Panc1 (cell line): Measurements from ENCODE around the gene ADAMTS15. TPM values are rescaled to one million over a fixed set of nuclear protein-coding genes. Genes with fewer than 3 reads are reported as not detected.

ENCODE experiments used
- ATAC-seq: fragments of 200-7000 bp; cut with Tn5 transposase; 2 replicates; pipeline ENCODE4 v1.9.1; 2020; ENCODE audit warnings: mild to moderate bottlenecking, moderate library complexity
- BruUV-seq: library from RNA; stranded (reverse); fragments of 400-500 nt; replicated peaks from 2 replicates; lab custom pipeline; 2021; lab: Mats Ljungman, UMichigan
- CTCF ChIA-PET: fragments of 300-600 bp; sonication (Branson Sonifier 250); formaldehyde crosslinking; loops from one replicate; lab custom pipeline; 2022; ENCODE audit warnings: antibody characterized with exemption; lab: Charles Lee
- POLR2A ChIA-PET: fragments of 300-600 bp; sonication (Branson Sonifier 250); formaldehyde crosslinking; loops from one replicate; lab custom pipeline; 2022; ENCODE audit warnings: antibody characterized with exemption; lab: Charles Lee
- DNase-seq: peaks from one replicate; pipeline ENCODE4 v3.0.0-alpha.2; 2010; ENCODE audit warnings: low read depth, low spot score
- H3K27ac ChIP-seq: 2 replicates; pipeline ENCODE4 v1.5.1; 2011; ENCODE audit warnings: mild to moderate bottlenecking, low read length, inconsistent platforms
- H3K27me3 ChIP-seq: fragments of 200-500 bp; sonication (Bioruptor generic); 2 replicates; pipeline ENCODE4 v1.6.0; 2014; ENCODE audit warnings: low read length, inconsistent platforms; ENCODE audit not compliant: control insufficient read depth, insufficient read depth
- H3K36me3 ChIP-seq: fragments of 200-500 bp; sonication (Bioruptor generic); 2 replicates; pipeline ENCODE4 v1.5.1; 2014; ENCODE audit warnings: inconsistent platforms, mild to moderate bottlenecking, low read length, moderate library complexity; ENCODE audit not compliant: control insufficient read depth, insufficient read depth
- H3K4me1 ChIP-seq: 2 replicates; pipeline ENCODE4 v1.5.1; 2011; ENCODE audit warnings: inconsistent platforms, mild to moderate bottlenecking, low read length, moderate library complexity; ENCODE audit not compliant: control insufficient read depth, insufficient read depth
- H3K4me3 ChIP-seq, 2 experiments: 2 replicates each; pipeline ENCODE4 v1.5.1; 2011 to 2012; ENCODE audit warnings: low read depth in 2 of 2, low read length in 2 of 2, mild to moderate bottlenecking in 2 of 2, inconsistent platforms in 1 of 2, moderate library complexity in 1 of 2
- H3K9me3 ChIP-seq: fragments of 200-500 bp; sonication (Bioruptor generic); 2 replicates; pipeline ENCODE4 v1.5.1; 2014; ENCODE audit warnings: low read depth, mild to moderate bottlenecking, inconsistent platforms, low read length, moderate library complexity; ENCODE audit not compliant: control insufficient read depth, insufficient read depth
- CTCF ChIP-seq: fragments of 450-650 bp; IDR thresholded peaks from 2 replicates; pipeline ENCODE4 v1.5.1; 2017; ENCODE audit warnings: mild to moderate bottlenecking
- POLR2AphosphoS5 ChIP-seq: IDR thresholded peaks from 2 replicates; pipeline ENCODE4 v1.6.1; 2012; ENCODE audit warnings: mild to moderate bottlenecking, low read depth, low read length, moderate library complexity
- REST ChIP-seq, 2 experiments: IDR thresholded peaks; 2 replicates each; pipeline ENCODE4 v1.6.1; 2011 to 2012; ENCODE audit warnings: low read depth in 2 of 2, control low read depth in 1 of 2, low read length in 1 of 2, mild to moderate bottlenecking in 1 of 2, moderate library complexity in 1 of 2; ENCODE audit not compliant: insufficient read depth in 1 of 2
- SIN3A ChIP-seq: IDR thresholded peaks from 2 replicates; pipeline ENCODE4 v1.6.1; 2012; ENCODE audit warnings: low read depth, mild to moderate bottlenecking, low read length, moderate library complexity, borderline replicate concordance; ENCODE audit not compliant: insufficient read depth
- TCF7L2 ChIP-seq: IDR thresholded peaks from 2 replicates; pipeline ENCODE4 v1.6.1; 2011; ENCODE audit warnings: mild to moderate bottlenecking, low read depth, low read length, inconsistent platforms
- in situ Hi-C: cut with HindIII; loops from 2 replicates; pipeline ENCODE4 v1.10.0; 2016; ENCODE audit warnings: low sequenced_read_pairs, low pct_unique_long_range_greater_than_20kb
- intact Hi-C: fragments of 100-400 bp; cut with micrococcal nuclease; formaldehyde crosslinking; loops from one replicate; pipeline ENCODE4 v1.10.0; 2022; ENCODE audit not compliant: unreplicated experiment
- total RNA-seq: library from RNA; stranded (reverse); gene quantifications from one replicate; pipeline ENCODE4 v1.2.1, GENCODE V29; 2021; ENCODE audit not compliant: unreplicated experiment

Gene ADAMTS15
- total RNA-seq, 1 experiment from 2014 or later = 39.9 TPM

- no peaks in the 10 kb centered on the region for H3K27me3 ChIP-seq
- no peaks in the 10 kb centered on the region for H3K36me3 ChIP-seq
- no peaks in the 10 kb centered on the region for H3K9me3 ChIP-seq
- H3K4me3 ChIP-seq = peak overlapping the region; percentile 73 to 89
- BruUV-seq = no TSS peak
- no peak for DNase-seq
- intact Hi-C loops (loop anchor here (5.0 kb wide), 1 partner anchor 188 kb away; no protein-coding TSS in a partner anchor), in situ Hi-C loops (no loop called here)
- TF ChIP-seq POLR2AphosphoS5 (no peak), CTCF (no peak), REST (IDR thresholded peaks at IDR 0.05; ENCODE audit: insufficient read depth in 1 of 2, low read depth in 2 of 2, low read length in 1 of 2) (no peak), TCF7L2 (no peak), SIN3A (no peak)
- ChIA-PET CTCF (no interaction called here), POLR2A (no interaction called here)
- H3K27ac ChIP-seq = peak overlapping the region; percentile 67
- peak; percentile 11; the same call in 1 of the 2 replicates for ATAC-seq
- peaks cover 16% of the 10 kb centered on the region for H3K4me1 ChIP-seq
Observed at GRCh38 chr11:130449310-130449990, 1.0 kb downstream of the ADAMTS15 start.

GRCh38 chr11:130449996-130450769 is 1.7 kb downstream of the ADAMTS15 start:
- intact Hi-C loops (loop anchor here (5.0 kb wide), 1 partner anchor 187 kb away; no protein-coding TSS in a partner anchor), in situ Hi-C loops (no loop called here)
- peak overlapping the region; percentile 73 to 89 for H3K4me3 ChIP-seq
- CTCF ChIA-PET = interaction anchor here (0.8 to 1.0 kb wide), 2 partner anchors 251 to 412 kb away, joined by 3 read pairs; no protein-coding TSS in a partner anchor
- H3K4me1 ChIP-seq = peaks cover 16% of the 10 kb centered on the region
- TF ChIP-seq TCF7L2 = no peak
- peak; percentile 78 for TF ChIP-seq CTCF
- ATAC-seq (peak; percentile 18; the same call in 1 of the 2 replicates), DNase-seq (no peak)
- POLR2A ChIA-PET = interaction anchor here (0.6 to 1.5 kb wide), 2 partner anchors 186 to 228 kb away, joined by 4 to 6 read pairs; no protein-coding TSS in a partner anchor
- H3K36me3 ChIP-seq = no peaks in the 10 kb centered on the region
- BruUV-seq = no TSS peak
- peak overlapping the region; percentile 52 for H3K27ac ChIP-seq
- no peaks in the 10 kb centered on the region for H3K9me3 ChIP-seq
- H3K27me3 ChIP-seq = no peaks in the 10 kb centered on the region
